T-helper 1 cell treated with Interleukin-12 subunit alpha and Interleukin-12 subunit beta and Interleukin-4 antibody, amounts not matched to agents 30 ng/mL and 1 ng/mL, for 36 hours (primary cell): Measurements from ENCODE around the gene PPDPF. TPM values are rescaled to one million over a fixed set of nuclear protein-coding genes. Genes with fewer than 3 reads are reported as not detected.
"Not testable (repeated sequence)": the region's sequence is repeated elsewhere in the genome, so short reads cannot be mapped to it uniquely, and the experiment has no call there.

Experiments
- intact Hi-C: fragments of 100-400 bp; cut with micrococcal nuclease; formaldehyde crosslinking; loops from one replicate; pipeline ENCODE4 v1.15.1; 2024
- total RNA-seq: library from RNA; stranded (reverse); gene quantifications from 2 replicates; pipeline ENCODE4 v1.2.3, GENCODE V29; 2022

Gene PPDPF, protein sequence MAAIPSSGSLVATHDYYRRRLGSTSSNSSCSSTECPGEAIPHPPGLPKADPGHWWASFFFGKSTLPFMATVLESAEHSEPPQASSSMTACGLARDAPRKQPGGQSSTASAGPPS
- total RNA-seq, result 137 and 141 TPM in 2 replicates

DNA sequence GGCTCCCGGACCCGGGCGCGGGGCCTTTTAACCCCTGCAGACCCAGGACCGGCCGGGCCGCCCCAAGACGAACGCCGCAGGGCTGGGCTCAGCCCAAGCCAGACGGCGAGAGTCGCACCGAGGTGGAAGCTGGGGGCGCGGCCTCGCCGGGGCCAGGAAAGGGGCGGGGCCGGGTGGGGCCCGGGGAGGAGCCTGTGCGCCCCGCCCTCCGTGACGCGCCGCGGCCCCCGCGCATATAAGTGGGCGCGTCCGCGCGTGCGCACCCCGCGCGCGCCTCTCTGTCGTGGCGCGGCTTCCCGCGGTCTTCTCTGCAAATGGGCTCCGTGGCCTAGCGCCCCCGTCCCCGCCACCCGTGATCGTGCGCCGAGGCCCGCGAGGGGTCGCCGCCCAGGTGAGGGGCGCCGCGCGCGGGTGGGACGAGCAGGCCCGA lies at the start of gene PPDPF:
TSS of gene PPDPF (plus strand) at position 262 of the 430 bp plus-strand sequence. CDS start 544 bp downstream, outside the sequence.
- intact Hi-C loops, result loop anchor here (1.0 to 2.0 kb wide), 12 partner anchors 17 to 546 kb away; partner anchors contain the start of genes GMEB2, PRPF6, PTK6 and TPD52L2

DNA sequence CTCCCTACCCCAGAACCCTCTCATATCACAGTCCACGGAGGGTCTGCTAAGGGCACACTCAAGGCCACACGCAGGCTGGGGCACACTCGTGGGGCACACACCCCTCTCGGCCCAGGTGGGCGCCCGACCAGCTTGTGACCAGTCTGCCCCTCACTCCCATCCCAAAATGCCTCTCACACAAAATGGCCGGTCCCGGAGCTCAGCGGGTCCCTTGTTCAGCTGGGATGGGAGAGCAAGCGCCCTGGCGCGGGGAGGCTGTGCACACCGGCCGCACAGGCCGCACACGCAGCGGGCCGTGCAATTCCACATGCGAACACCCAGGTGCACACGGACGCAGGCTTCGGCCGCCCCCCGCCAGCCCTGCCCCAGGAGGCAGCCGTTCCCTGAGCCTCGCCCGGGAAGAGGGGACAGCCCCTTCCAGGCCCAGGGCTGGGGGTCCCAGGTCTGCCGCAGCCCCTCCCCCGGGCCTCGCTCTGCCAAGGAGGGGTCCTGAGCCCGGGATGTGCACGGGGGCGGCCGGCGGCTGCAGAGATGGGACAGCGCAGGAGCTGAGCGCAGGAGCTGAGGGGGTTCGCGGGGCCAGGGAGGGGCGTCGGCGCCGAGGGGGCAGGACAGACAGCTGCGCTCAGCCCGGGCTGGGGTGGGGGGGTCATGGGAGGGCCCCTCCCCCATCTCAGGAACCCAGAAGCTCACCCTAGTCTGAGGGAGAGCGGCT lies 49.4 kb upstream of the PPDPF start:
- intact Hi-C loops, result no loop called here

GRCh38 chr20:63471717-63471980 lies 48.9 kb upstream of the PPDPF start:
- intact Hi-C loops, result no loop called here

DNA sequence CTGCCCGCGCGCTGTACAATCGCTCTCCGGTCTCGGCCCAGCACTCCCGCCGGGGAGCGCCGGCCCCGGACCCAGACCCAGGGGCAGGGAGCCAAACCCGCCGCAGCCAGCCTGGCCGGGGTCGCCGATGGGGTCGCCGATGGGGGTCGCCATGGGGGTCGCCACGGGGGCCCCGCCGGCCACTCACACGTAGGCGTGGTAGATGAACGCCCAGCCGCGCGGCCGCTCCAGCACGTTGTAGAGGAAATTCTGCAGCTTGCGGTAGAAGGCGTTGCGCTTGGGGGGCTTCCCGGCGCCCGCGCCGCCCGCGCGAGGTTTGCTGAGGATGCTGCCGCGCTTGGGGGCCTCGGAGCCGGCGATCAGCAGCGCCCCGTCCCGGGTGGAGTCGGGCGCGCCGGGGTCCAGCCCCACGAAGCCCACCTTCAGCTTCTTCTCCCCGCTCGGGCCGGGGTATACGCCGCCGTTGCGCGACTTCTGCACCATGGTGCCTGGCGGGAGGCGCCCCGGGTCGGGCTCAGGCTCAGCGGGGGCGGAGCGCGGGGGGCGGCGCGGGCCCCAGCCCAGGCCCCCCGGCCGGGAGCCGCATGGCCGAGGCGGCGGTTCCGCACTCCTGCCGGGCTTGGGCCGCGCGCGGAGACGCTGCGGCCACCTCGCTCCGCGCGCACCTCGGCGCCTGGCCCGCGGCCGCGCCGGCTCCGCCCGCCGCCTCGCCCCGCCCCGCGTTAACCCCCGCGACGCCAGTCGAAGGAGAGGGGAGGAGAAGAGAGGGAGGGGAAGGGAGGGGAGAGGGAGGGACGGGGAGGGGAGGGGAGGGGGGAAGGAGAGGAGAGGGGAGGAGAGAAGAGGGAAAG lies 48.4 kb upstream of the PPDPF start, which contains the start of gene KCNQ2:
TSS of gene KCNQ2 (minus strand) at position 675 of the 851 bp plus-strand sequence. CDS start at position 483, 192 bp downstream.
- intact Hi-C loops, result no loop called here

DNA sequence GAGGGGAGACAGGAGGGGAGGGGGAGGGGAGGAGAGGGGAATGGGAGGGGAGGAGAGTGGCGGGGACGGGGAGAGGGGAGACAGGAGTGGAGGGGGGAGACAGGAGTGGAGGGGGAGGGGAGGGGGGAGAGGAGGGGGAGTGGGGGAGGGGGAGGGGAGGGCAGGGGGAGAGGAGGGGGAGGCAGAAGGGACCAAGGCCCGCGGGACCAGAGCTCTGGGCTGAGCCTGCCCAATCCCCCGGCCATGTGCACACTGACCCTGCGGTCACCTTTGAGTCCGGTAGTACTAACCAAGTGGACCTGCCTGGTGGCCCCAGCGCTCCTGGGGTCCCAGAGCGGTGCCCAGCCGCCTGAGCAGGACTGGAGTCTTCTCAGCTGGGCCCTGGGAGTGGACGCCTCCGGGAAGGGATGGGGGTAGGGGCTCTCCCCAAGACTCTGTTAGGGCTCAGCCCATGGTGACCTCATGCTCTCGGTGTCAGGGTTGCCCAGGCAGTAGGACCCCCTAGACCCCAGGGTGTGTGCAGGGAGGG lies 47.6 kb upstream of the PPDPF start:
- intact Hi-C loops, result no loop called here

- intact Hi-C loops, result no loop called here
Observed at GRCh38 chr20:63473555-63474449, 46.8 kb upstream of the PPDPF start.

- intact Hi-C loops, result no loop called here
Observed at GRCh38 chr20:63475209-63475608, 45.4 kb upstream of the PPDPF start.

GRCh38 chr20:63477061-63477616 lies 43.4 kb upstream of the PPDPF start:
- intact Hi-C loops, result no loop called here

GRCh38 chr20:63477944-63478343 lies 42.6 kb upstream of the PPDPF start:
- intact Hi-C loops, result no loop called here

DNA sequence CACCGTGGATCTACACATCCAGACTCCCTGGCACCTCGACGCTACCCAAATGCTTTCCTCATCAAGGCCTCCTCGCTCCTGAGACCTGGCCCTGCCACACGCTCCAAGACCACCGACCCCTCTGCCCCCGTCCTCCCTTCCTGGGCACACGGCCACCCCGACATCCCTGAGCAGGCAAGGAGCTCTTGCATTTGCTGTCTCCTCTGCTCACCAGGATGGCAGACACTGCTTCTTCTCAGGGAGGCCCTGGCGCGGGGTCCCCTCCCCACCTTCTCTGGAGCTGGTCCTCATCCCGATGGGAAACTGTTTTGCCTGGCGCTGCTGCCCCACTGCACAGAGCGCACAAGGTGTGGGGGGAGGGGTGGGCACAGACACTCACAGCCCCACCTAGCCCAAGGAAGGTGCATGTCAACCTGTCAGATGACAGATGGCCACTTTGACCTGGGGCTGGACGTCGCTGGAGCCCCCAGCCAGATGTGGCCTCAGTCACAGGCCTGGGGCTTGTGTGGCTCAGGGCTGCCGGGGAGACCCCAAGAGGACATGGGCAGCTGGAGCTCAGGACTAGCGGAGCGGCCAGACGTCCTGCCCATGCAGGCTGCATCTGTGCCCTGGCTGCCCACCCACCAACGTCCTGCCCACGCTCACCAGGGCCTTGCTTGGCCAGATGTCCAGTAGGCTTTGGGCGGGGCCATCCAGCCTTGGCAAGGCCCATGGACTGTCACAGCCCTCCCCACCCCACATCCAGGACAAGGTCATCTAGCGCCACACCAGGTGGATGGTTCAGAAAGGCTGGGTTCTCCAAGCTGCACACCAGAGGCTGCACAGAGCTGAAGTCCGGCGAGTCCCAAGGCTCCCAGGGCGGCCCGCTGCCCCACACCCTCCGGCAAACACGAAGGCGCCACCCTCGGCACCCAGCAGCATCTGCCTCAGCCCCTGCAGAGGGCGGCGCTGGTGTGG lies 41.9 kb upstream of the PPDPF start:
- intact Hi-C loops, result no loop called here

- intact Hi-C loops, result not testable (repeated sequence)
Observed at GRCh38 chr20:63479695-63480419, 40.7 kb upstream of the PPDPF start.

DNA sequence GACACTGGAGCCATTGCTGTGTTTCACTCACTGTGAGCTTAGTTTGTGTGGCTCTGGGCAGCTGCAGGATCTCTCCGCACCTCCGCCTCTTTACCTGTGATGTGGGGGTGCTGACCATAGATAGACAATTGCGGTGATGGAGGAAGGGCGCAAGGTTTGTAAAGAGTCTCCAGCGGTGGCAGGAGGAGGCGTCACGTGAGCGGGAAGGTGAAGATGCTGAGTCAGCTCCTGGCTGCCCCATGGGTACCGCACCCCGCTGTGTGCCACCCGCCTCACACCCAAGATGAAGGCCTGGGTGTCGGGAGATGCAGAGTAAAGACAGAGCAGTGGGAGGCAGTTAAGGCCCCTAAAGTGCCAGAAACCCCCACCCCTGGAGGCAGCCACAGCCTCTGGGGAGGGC lies 39.1 kb upstream of the PPDPF start:
- intact Hi-C loops, result no loop called here

DNA sequence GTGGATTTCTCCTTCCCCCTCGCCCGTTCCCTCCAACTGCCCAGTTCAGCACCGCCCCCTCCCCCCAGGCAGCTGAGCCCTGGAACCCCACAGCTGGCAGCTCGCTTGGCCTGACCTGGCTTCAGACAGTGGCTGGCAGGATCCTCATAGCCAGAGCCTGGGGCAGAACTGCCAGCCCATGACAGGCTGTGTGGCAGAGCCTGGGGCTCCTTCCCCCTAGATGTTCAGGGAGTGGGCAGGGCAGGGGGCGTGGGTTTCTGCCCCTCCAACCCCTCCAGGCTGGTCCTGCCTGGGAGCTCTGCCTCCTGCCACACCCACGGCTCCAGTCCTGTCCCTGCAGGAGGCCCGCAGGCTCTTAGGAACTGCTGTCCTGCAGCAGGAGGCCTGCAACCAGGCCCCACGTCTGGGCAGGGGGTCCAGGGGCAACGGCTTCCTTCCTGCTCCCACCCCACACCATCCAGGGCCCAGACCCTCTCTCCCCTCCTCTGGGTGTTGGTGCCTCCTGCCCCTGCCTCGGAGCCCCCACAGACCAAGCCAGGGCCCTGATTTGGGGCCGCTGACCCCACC lies 38.5 kb upstream of the PPDPF start:
- intact Hi-C loops, result no loop called here

- intact Hi-C loops, result no loop called here
Observed at GRCh38 chr20:63483834-63484233, 36.7 kb upstream of the PPDPF start.

- intact Hi-C loops, result no loop called here
Observed at GRCh38 chr20:63484236-63484635, 36.3 kb upstream of the PPDPF start.

DNA sequence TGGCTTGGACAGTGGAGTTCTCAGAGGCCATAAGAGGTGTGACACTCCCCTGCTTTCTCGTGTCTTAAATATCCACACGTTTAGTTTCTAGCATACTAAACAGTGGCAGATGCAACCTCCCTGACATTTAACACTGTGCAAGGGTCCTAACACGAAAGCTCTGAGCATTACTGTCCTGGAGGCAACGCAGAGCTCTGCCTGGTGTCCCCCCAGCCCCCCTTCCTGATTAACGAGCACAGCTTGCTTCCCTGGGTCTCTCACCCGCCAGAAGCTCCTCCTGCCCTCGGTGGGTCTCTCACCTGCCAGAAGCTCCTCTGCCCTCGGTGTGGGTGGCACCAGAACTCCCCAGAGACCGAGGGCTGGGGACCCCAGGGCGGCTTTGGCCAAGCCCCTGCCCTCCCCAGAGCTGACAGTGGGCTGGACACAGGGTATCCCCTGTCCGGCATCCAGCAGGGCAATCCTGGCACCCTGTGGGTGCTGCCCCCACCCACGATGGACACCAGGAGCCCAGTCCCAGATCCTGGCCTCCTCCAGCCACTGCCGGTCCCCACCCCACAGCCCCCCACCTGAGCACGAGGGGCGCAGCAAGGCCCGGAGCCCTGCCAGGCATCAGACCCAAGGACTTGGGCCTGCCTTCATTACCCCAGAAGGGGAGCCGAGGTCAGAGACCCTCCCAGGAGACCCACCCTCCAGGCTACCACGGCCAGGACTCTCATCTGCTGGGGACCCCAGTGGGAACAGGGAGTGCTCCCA lies 35.7 kb upstream of the PPDPF start:
- intact Hi-C loops, result no loop called here

DNA sequence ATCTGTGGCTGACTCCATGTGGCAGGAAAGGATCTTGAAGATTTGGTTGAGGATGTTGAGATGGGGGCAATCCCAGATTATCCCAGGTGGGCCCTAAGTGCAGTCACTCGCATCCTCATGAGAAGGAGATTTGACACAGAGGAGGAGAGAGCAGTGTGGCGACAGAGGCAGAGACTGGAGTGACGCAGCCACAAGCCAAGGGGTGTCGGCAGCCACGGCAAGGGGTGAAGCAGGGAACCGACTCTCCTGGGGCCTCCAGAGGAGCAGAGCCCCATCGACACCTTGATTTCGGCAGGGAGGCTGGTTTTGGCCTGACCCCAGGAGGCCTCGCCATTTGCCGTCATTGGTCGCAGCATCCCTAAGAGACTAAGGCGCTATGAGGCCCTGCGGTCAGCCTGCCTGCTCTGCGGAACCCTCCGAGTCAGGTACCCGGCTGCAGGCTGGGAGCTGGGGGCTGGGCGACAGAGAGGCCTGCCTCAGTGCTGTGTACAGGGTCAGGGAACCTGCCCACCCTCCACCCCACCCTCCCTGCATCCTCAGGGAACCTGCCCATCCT lies 34.2 kb upstream of the PPDPF start:
- intact Hi-C loops, result no loop called here
